Vagina (tissue), 2 donors: ENCODE data around the gene ASCC3.

Experiments used
- CTCF ChIP-seq, 3 experiments: fragments of 450-650 bp in 2 of 3; fragments of 200-600 bp in 1 of 3; sonication (generic) in 1 of 3; IDR thresholded peaks; one replicate each; pipeline ENCODE4 v1.5.1; 2017 to 2019; ENCODE audit warnings: antibody characterized with exemption in 3 of 3, mild to moderate bottlenecking in 2 of 3, moderate library complexity in 2 of 3
- POLR2A ChIP-seq, 2 donors: fragments of 450-650 bp; IDR thresholded peaks; one replicate each; pipeline ENCODE4 v1.6.1; 2017; ENCODE audit warnings: antibody characterized with exemption in 2 of 2, mild to moderate bottlenecking in 2 of 2, moderate library complexity in 2 of 2
- POLR2AphosphoS5 ChIP-seq, 2 donors: sonication (generic); formaldehyde crosslinking; IDR thresholded peaks; one replicate each; pipeline ENCODE4 v1.9.0; 2017; ENCODE audit warnings: antibody characterized with exemption in 2 of 2, mild to moderate bottlenecking in 2 of 2, low read depth in 1 of 2; ENCODE audit not compliant: insufficient read depth in 1 of 2

GRCh38 chr6:100506651-100507050, 374.5 kb downstream of the ASCC3 start:
- TF ChIP-seq CTCF (IDR thresholded peaks at IDR 0.05) (no peak), POLR2AphosphoS5 (IDR thresholded peaks at IDR 0.05; ENCODE audit: insufficient read depth in 1 of 2, low read depth in 1 of 2) (no peak), POLR2A (IDR thresholded peaks at IDR 0.05) (no peak)
